GM21717 (cell line): ENCODE measurements around the gene ADSS1.

Experiments
- ATAC-seq: cut with Tn5 transposase; IDR thresholded peaks from one replicate; pipeline ENCODE4 v1.9.1; 2021; ENCODE audit warnings: mild to moderate bottlenecking, moderate library complexity; ENCODE audit not compliant: unreplicated experiment

Gene ADSS1

GRCh38 chr14:104729835-104730181 is 5.8 kb downstream of the ADSS1 start:
- ATAC-seq: no peak

DNA sequence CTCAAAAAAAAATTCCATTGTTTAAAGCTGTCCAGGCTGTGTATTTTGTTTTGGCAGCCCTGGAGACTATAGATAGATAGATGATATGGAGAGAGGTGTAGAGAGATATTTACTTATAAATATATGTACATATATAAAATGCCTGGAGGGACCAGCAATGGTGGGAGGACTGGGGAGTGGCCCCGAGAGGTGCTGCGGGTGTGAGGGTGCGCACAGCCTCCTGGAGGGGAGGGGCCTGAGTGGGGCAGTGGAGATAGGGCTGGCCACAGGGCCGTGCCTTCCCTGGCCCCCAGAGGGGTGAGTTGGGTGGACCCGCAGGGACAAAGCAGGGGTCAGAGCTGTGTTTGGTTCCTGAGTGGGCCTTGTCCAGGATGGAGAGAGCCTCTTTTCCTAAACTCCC is 6.5 kb downstream of the ADSS1 start:
- no peak for ATAC-seq

DNA sequence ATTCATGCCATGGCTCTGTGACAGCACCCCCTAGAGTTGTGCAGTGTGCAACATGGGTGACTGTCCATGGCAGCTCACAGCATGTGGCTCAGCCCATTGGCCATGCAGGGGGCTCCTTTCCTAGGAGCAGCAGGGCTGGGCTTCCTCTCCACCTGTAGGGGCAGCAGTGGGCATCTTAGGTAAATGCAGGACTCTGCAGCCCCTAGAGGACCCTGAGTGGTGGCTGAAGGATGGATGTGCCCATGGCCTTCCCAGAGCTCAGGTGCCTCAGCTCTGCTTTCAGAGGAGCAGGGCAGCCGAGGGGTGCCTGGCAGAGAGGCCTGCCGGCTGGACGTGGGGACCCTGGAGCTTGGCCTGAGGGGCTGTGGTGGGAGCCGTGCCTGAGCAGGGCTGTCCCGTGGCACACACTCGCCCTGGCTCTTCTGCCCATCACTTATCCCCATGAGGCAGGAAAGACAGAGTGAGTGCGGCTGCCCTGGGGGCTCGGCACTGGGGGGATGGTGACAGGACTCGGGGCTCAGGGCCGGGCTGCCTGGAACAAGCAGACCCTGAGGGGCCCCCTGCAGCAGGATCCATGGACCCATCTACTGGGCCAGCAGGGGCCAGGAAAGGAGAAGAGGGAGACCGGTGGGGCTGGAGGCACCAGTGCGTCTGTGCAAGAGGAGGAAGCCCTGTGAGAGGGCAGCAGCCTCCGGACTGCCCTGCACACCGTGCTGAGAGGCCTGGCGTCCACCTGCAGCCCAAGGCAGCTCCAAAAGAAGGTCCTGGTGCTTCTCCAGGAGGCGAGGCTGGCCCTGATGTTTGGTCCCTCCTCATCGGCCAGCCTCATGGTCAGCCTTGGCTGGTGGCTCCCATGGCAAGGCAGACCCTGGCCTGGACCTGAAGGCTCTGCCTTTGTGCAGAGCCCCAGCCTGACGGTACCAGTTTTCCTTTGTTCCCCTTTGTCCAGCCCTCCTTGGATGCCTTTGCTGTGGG is 7.6 kb downstream of the ADSS1 start:
- no peak for ATAC-seq

DNA sequence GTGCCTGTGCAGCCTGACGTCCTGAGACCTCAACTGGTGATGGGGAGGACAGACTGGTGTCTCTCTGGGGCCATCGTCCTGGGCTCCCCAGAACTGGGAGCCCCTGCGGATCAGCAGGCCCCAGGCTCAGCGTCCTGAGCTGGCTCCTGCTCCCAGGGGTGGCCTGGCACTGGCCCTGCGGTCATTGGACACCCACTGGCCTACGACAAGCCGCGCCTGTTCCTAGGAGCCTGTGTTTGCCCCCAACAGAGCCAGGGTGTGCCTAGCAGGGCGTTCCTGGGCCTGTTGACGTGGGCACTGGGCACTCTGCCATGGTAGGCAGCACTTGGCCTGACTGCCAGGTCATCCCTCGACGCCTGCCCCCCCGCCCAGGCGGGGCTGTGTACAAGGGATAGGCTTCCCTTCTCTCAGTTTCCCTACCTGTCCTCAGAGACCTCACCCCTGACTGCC is 8.4 kb downstream of the ADSS1 start:
- no peak for ATAC-seq

GRCh38 chr14:104732931-104733681 is 9.1 kb downstream of the ADSS1 start:
- no peak for ATAC-seq

GRCh38 chr14:104734051-104734587 is 10.1 kb downstream of the ADSS1 start:
- ATAC-seq: no peak

GRCh38 chr14:104734601-104734990 is 10.6 kb downstream of the ADSS1 start:
- ATAC-seq: no peak

- no peak for ATAC-seq
Observed at GRCh38 chr14:104734991-104735779, 11.2 kb downstream of the ADSS1 start.

DNA sequence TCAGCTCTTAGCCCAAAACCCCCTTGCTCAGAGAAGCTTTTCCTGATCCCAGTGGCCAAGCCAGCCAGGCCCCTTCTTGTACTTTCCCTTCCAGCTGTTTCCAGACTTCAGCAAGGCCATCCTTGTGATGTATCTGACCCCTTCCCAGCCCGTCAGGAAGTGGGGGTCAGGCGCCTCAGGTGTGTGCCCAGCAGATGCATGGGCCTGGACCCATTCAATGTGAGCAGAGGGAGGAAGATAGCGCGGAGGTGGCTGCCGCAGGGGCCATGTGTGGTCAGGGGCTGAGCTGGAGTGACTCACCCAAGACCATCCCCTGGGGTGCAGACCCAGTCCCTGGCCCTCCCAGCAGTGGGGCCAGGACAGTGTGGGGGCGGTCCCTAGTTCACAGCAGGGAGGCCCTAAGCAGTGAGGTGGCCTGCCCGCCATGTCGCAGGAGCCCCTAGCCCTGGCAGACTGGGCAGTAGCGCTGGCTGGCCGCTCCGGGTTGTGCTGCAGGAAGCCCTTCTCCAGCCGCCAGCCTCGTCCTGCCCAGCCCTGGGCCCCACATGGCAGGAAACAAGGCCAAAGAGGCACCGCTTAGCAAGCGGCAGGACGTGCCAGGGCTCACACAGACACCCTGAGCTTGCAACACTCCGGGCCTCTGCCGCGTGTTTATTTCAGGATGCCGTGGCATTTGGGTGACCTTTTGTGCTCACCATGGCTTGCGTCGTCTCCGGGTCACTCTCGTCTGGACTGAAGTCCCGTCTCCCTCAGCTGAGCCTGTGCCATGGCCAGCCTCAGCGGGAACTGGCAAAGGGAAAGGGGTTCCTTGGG is 12.0 kb downstream of the ADSS1 start:
- no peak for ATAC-seq

- ATAC-seq: no peak
Observed at GRCh38 chr14:104738375-104739019, 14.5 kb downstream of the ADSS1 start.

GRCh38 chr14:104739026-104739425 is 15.0 kb downstream of the ADSS1 start:
- no peak for ATAC-seq

DNA sequence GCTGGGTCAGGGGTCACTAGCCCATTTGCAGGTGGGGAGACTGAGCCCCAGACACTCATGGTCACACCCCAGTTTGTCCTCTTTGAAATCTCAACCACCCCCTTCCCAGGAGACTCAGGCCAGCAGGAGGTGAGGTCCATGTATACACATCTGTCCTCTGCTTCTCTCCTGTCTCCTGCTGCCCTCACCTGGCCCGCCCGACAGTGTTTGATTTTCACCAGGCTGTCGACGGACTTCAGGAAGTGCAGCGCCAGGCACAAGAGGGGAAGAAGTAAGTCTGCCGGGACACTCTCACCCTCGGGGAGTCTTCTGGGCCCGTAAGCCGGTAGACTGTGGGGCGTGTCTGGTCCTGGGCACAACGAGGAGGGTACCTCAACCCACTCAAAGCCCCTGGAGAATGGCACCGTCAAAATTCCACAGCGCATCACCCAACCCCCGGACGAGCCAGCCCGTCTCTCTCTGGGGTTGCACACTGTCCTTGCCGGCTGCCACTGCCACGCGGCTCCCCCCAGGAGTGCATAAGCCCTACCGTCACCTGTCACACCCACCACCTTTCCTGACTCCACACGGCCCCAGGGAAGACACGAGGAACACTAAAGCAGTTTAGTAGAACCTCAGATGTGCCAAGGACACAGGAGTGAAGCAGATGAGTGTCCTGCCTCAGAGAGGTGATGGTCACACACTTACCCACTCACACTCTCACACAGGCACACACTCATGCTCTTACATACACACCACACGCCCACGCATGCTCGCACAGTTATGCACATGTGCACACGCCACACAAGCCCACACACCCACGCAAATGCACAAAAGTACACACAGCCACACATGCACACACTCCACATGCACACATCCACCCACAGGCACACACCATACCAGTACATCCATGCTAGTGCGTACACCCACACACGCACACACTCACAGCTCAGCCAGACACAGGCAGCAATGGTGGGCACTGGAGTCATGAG is 15.8 kb downstream of the ADSS1 start:
- ATAC-seq: no peak

GRCh38 chr14:104741108-104741802 is 17.2 kb downstream of the ADSS1 start:
- no peak for ATAC-seq

- ATAC-seq: no peak
Observed at GRCh38 chr14:104741803-104742251, 17.8 kb downstream of the ADSS1 start.

- no peak for ATAC-seq
Observed at GRCh38 chr14:104742586-104743455, 18.8 kb downstream of the ADSS1 start.

GRCh38 chr14:104743461-104744380 is 19.7 kb downstream of the ADSS1 start:
- no peak for ATAC-seq
